ENCODE data around the gene CD300A. TPM values are rescaled to one million over a fixed set of nuclear protein-coding genes. Genes with fewer than 3 reads are reported as not detected.
A peak's percentile ranks its signal among the peaks of the same experiment; 100 is the strongest.

Gene CD300A
- total and polyA plus RNA-seq, 4 donors = 2.2 to 11.5 (median 8.0) TPM

DNA sequence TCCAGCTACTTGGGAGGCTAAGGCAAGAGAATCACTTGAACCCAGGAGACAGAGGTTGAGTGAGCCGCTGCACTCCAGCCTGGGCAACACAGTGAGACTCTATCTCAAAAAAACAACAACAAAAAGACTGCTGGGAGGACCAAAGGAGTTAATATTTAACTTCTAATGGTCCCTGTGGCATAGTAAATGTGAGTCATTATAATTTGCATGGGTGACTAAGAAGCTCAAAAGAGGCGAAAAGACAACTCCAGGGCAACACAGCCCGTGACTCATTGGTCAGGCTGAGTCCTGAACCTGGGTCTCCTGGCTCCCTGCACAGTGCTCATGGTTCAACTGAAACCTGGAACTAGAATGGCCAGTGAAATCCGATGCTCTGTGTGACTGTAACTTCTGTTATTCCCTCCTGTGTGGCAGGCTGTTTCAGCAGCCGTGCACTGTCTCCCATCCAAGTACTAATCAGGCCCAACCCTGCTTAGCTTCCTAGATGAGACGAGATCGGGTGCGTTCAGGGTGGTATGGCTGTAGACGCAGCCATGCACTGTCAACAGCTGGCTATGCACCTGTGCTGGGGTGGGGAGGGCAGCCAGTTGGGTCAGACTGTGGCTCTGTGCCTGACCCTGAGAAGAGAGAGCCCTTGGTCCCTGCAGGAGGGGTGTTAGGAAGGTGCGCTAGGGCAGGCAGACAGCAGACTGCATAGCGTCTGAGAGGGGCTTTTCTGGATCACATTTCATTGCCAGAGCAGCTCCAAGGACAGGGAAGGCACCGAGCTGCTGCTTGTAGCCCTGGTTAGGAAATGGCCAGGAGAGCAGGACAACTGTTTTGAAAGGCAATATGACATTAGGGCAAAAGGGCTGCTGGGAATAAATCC is 49.0 kb upstream of the CD300A start:
- H3K27ac ChIP-seq (ENCODE audit: low read depth in 1 of 2, low read length in 2 of 2) = no peak overlapping the region
- no peaks in the 10 kb centered on the region for H3K9me3 ChIP-seq (ENCODE audit: control insufficient read depth in 4 of 4, low read length in 3 of 4)
- H3K36me3 ChIP-seq (ENCODE audit: control insufficient read depth in 4 of 4, insufficient read depth in 3 of 4, low read depth in 1 of 4, low read length in 3 of 4) = no peaks in the 10 kb centered on the region
- TF ChIP-seq SP1 (IDR thresholded peaks at IDR 0.05) = no peak
- peak in 1 of 2 donors; percentile 34 for TF ChIP-seq JUND (IDR thresholded peaks at IDR 0.05)
- WGBS = 79% methylated on average over 12 of the region's 12 CpGs
- H3K9ac ChIP-seq (ENCODE audit: low read depth in 1 of 2, low read length in 2 of 2) = no peak overlapping the region
- H3K4me1 ChIP-seq (ENCODE audit: control insufficient read depth in 4 of 4, insufficient read depth in 4 of 4, low read length in 3 of 4) = peaks cover 0 to 3% (median 1%) of the 10 kb centered on the region in 4 donors
- H3K4me3 ChIP-seq (ENCODE audit: low read depth in 1 of 3, low read length in 3 of 3) = no peak overlapping the region
- no peak for DNase-seq (ENCODE audit: low spot score)
- H3K27me3 ChIP-seq (ENCODE audit: control insufficient read depth in 4 of 4, insufficient read depth in 4 of 4, low read length in 3 of 4) = no peaks in the 10 kb centered on the region

DNA sequence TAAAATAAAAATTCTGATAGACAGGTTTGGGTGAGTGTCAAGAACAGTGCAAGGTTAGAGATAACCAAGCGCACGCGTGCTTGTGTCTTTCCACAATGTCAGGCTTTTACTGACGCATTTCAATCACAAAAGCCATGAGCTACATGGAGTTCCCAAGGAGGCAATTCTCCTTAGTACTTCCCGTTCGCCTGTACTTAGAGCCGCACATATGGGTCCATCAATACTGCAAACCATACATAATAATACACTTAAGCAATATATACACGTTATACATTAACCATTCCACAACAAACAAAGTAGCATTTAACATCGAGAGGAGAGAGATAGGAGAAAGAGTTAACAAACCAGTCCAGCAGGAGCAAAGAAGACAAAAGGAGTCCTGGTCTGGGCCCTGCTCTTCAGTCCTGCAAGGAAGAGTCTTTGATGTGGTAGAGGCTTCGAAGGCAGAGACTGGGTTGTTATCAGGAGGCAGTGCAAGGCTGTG is 46.5 kb upstream of the CD300A start:
- H3K36me3 ChIP-seq (ENCODE audit: control insufficient read depth in 4 of 4, insufficient read depth in 3 of 4, low read depth in 1 of 4, low read length in 3 of 4) = no peaks in the 10 kb centered on the region
- TF ChIP-seq NR2F2 (IDR thresholded peaks at IDR 0.05) (no peak), ATF3 (IDR thresholded peaks at IDR 0.05) (no peak), YY1 (IDR thresholded peaks at IDR 0.05) (no peak), RXRA (IDR thresholded peaks at IDR 0.05) (no peak), EGR1 (IDR thresholded peaks at IDR 0.05; ENCODE audit: low read depth in 2 of 2) (no peak), GABPA (IDR thresholded peaks at IDR 0.05 in 1 of 2, conservative IDR thresholded peaks at IDR 0.05 in 1 of 2) (no peak), ZBTB33 (IDR thresholded peaks at IDR 0.05) (no peak), SP1 (IDR thresholded peaks at IDR 0.05) (no peak), HNF4A (conservative IDR thresholded peaks at IDR 0.05) (no peak), FOXA1 (IDR thresholded peaks at IDR 0.05) (no peak), RAD21 (IDR thresholded peaks at IDR 0.05) (no peak)
- TF ChIP-seq, protein P1, sequence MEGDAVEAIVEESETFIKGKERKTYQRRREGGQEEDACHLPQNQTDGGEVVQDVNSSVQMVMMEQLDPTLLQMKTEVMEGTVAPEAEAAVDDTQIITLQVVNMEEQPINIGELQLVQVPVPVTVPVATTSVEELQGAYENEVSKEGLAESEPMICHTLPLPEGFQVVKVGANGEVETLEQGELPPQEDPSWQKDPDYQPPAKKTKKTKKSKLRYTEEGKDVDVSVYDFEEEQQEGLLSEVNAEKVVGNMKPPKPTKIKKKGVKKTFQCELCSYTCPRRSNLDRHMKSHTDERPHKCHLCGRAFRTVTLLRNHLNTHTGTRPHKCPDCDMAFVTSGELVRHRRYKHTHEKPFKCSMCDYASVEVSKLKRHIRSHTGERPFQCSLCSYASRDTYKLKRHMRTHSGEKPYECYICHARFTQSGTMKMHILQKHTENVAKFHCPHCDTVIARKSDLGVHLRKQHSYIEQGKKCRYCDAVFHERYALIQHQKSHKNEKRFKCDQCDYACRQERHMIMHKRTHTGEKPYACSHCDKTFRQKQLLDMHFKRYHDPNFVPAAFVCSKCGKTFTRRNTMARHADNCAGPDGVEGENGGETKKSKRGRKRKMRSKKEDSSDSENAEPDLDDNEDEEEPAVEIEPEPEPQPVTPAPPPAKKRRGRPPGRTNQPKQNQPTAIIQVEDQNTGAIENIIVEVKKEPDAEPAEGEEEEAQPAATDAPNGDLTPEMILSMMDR (IDR thresholded peaks at IDR 0.05; ENCODE audit: low read depth, low read length, missing input control) = no peak
- TF ChIP-seq, protein P2, sequence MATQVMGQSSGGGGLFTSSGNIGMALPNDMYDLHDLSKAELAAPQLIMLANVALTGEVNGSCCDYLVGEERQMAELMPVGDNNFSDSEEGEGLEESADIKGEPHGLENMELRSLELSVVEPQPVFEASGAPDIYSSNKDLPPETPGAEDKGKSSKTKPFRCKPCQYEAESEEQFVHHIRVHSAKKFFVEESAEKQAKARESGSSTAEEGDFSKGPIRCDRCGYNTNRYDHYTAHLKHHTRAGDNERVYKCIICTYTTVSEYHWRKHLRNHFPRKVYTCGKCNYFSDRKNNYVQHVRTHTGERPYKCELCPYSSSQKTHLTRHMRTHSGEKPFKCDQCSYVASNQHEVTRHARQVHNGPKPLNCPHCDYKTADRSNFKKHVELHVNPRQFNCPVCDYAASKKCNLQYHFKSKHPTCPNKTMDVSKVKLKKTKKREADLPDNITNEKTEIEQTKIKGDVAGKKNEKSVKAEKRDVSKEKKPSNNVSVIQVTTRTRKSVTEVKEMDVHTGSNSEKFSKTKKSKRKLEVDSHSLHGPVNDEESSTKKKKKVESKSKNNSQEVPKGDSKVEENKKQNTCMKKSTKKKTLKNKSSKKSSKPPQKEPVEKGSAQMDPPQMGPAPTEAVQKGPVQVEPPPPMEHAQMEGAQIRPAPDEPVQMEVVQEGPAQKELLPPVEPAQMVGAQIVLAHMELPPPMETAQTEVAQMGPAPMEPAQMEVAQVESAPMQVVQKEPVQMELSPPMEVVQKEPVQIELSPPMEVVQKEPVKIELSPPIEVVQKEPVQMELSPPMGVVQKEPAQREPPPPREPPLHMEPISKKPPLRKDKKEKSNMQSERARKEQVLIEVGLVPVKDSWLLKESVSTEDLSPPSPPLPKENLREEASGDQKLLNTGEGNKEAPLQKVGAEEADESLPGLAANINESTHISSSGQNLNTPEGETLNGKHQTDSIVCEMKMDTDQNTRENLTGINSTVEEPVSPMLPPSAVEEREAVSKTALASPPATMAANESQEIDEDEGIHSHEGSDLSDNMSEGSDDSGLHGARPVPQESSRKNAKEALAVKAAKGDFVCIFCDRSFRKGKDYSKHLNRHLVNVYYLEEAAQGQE (IDR thresholded peaks at IDR 0.05) = no peak
- no peak overlapping the region for H3K9ac ChIP-seq (ENCODE audit: low read depth in 1 of 2, low read length in 2 of 2)
- no peak overlapping the region for H3K27ac ChIP-seq (ENCODE audit: low read depth in 1 of 2, low read length in 2 of 2)
- 87% methylated on average over 10 of the region's 10 CpGs for WGBS
- no peaks in the 10 kb centered on the region for H3K27me3 ChIP-seq (ENCODE audit: control insufficient read depth in 4 of 4, insufficient read depth in 4 of 4, low read length in 3 of 4)
- no peak for DNase-seq (ENCODE audit: low spot score)
- H3K4me1 ChIP-seq (ENCODE audit: control insufficient read depth in 4 of 4, insufficient read depth in 4 of 4, low read length in 3 of 4) = peaks cover 0 to 3% (median 1%) of the 10 kb centered on the region in 4 donors
- H3K9me3 ChIP-seq (ENCODE audit: control insufficient read depth in 4 of 4, low read length in 3 of 4) = no peaks in the 10 kb centered on the region
- no peak overlapping the region for H3K4me3 ChIP-seq (ENCODE audit: low read depth in 1 of 3, low read length in 3 of 3)

Data from liver (tissue), 9 donors.